Endothelial cell of umbilical vein (primary cell): Measurements from ENCODE around the gene FBL. TPM values are rescaled to one million over a fixed set of nuclear protein-coding genes. Genes with fewer than 3 reads are reported as not detected.
"Not testable (repeated sequence)": the region's sequence is repeated elsewhere in the genome, so short reads cannot be mapped to it uniquely, and the experiment has no call there.

ENCODE experiments used
- BruUV-seq: library from RNA; stranded (reverse); fragments of 400-500 nt; replicated peaks from 2 replicates; lab custom pipeline; 2021; lab: Mats Ljungman, UMichigan
- CTCF ChIA-PET: fragments of 300-600, 350-600 bp; sonication (Branson Sonifier 250); formaldehyde crosslinking; loops from one replicate; lab custom pipeline; 2021; ENCODE audit warnings: antibody characterized with exemption, inconsistent platforms; lab: Charles Lee
- POLR2A ChIA-PET: fragments of 300-600, 350-600 bp; sonication (Branson Sonifier 250); formaldehyde crosslinking; loops from one replicate; lab custom pipeline; 2021; ENCODE audit warnings: antibody characterized with exemption, inconsistent platforms; lab: Charles Lee
- DNase-seq: peaks from one replicate; pipeline ENCODE4 v3.0.0-alpha.2; 2011; ENCODE audit warnings: low read depth, low spot score
- FAIRE-seq: peaks from 2 replicates; lab custom pipeline; 2011; peaks lifted over from hg19 to GRCh38; lab: Jason Lieb, UNC
- H2AFZ ChIP-seq: 2 replicates; pipeline ENCODE4 v1.6.0; 2012; ENCODE audit warnings: low read depth, low read length, control low read depth, inconsistent platforms
- H3K27ac ChIP-seq: 2 replicates; pipeline ENCODE4 v1.5.1; 2011; ENCODE audit warnings: low read depth, mild to moderate bottlenecking, control low read depth, low read length, moderate library complexity; ENCODE audit not compliant: insufficient read depth
- H3K27me3 ChIP-seq, 2 experiments: 2 replicates each; pipeline versions ENCODE4 v1.6.0 to v1.6.1; 2011; ENCODE audit warnings: low read length in 2 of 2, mixed read lengths in 1 of 2; ENCODE audit not compliant: control insufficient read depth in 2 of 2, insufficient read depth in 2 of 2
- H3K36me3 ChIP-seq, 2 experiments: 2 replicates in 1 of 2; 3 replicates in 1 of 2; pipeline ENCODE4 v1.5.1; 2011; ENCODE audit warnings: low read length in 2 of 2, mild to moderate bottlenecking in 1 of 2, moderate library complexity in 1 of 2; ENCODE audit not compliant: control insufficient read depth in 2 of 2, insufficient read depth in 2 of 2; ENCODE audit errors: extremely low read depth in 1 of 2
- H3K4me1 ChIP-seq: 3 replicates; pipeline ENCODE4 v1.5.1; 2011; ENCODE audit warnings: mild to moderate bottlenecking, low read length; ENCODE audit not compliant: control insufficient read depth, insufficient read depth; ENCODE audit errors: extremely low read depth
- H3K4me2 ChIP-seq: 2 replicates; pipeline ENCODE4 v1.6.1; 2011; ENCODE audit warnings: low read length, control low read depth, mixed read lengths; ENCODE audit not compliant: insufficient read depth
- H3K4me3 ChIP-seq, 3 experiments: fragments of 200-600 bp in 1 of 3; sonication (generic), shearing (Covaris generic) in 1 of 3; replicated peaks in 1 of 3; 2 replicates each; pipeline ENCODE4 v1.5.1; 2011 to 2016; ENCODE audit warnings: control low read depth in 3 of 3, low read length in 3 of 3, mild to moderate bottlenecking in 2 of 3, inconsistent platforms in 1 of 3, low read depth in 1 of 3, moderate library complexity in 1 of 3; ENCODE audit not compliant: insufficient read depth in 1 of 3
- H3K79me2 ChIP-seq: 2 replicates; pipeline ENCODE4 v1.6.0; 2012; ENCODE audit warnings: low read length, inconsistent platforms; ENCODE audit not compliant: control insufficient read depth, insufficient read depth
- H3K9ac ChIP-seq: replicated peaks from 2 replicates; pipeline ENCODE3; 2011; ENCODE audit warnings: low read length, control low read depth; ENCODE audit not compliant: insufficient read depth; ENCODE audit errors: extremely low read depth
- H3K9me1 ChIP-seq: replicated peaks from 3 replicates; pipeline ENCODE4 v1.6.0; 2011; ENCODE audit warnings: mild to moderate bottlenecking, low read length; ENCODE audit not compliant: control insufficient read depth, insufficient read depth; ENCODE audit errors: extremely low read depth
- H3K9me3 ChIP-seq: replicated peaks from 2 replicates; pipeline ENCODE4 v1.5.1; 2012; ENCODE audit warnings: low read length, inconsistent platforms; ENCODE audit not compliant: control insufficient read depth, insufficient read depth
- H4K20me1 ChIP-seq: replicated peaks from 2 replicates; pipeline ENCODE3; 2011; ENCODE audit warnings: mild to moderate bottlenecking, low read length; ENCODE audit not compliant: control insufficient read depth, insufficient read depth; ENCODE audit errors: extremely low read depth
- EZH2 ChIP-seq: IDR thresholded peaks from 2 replicates; pipeline ENCODE4 v1.6.1; 2012; ENCODE audit warnings: borderline replicate concordance, low read depth, mild to moderate bottlenecking, moderate library complexity, low read length, inconsistent platforms; ENCODE audit not compliant: severe bottlenecking
- FOS ChIP-seq: IDR thresholded peaks from 2 replicates; pipeline ENCODE4 v1.6.1; 2011; ENCODE audit warnings: mild to moderate bottlenecking, low read length, moderate library complexity, borderline replicate concordance; ENCODE audit not compliant: insufficient read depth
- JUN ChIP-seq: IDR thresholded peaks from 2 replicates; pipeline ENCODE4 v1.6.1; 2011; ENCODE audit warnings: borderline replicate concordance, low read depth; ENCODE audit not compliant: insufficient read length, insufficient read depth
- MYC ChIP-seq: IDR thresholded peaks from one replicate; pipeline ENCODE4 v1.6.1; 2011; ENCODE audit warnings: mild to moderate bottlenecking, low read depth, low read length
- POLR2A ChIP-seq: IDR thresholded peaks from 2 replicates; pipeline ENCODE4 v1.6.1; 2012; ENCODE audit warnings: low read depth, mild to moderate bottlenecking, control low read depth, low read length
- POLR2AphosphoS5 ChIP-seq: IDR thresholded peaks from 2 replicates; pipeline ENCODE4 v1.6.1; 2012; ENCODE audit warnings: low read depth, mild to moderate bottlenecking, control low read depth, low read length, moderate library complexity; ENCODE audit not compliant: insufficient read depth
- dilution Hi-C: fragments of 300-500 bp; cut with MboI; formaldehyde crosslinking; loops from one replicate; pipeline ENCODE4 v1.15.0; 2019; ENCODE audit warnings: low sequenced_read_pairs; ENCODE audit not compliant: extremely low pct_ligation_motif_present
- intact Hi-C: fragments of 100-400 bp; cut with micrococcal nuclease; formaldehyde crosslinking; loops from one replicate; pipeline ENCODE4 v1.10.0; 2022
- polyA plus RNA-seq, 4 experiments: library from polyadenylated mRNA; depleted of rRNA in 3 of 4; stranded (reverse) in 3 of 4; unstranded in 1 of 4; fragments of >200 nt; gene quantifications; 2 replicates each; pipeline versions ENCODE4 v1.2.1 to v1.2.3, GENCODE V29; 2011 to 2012; ENCODE audit warnings: missing spikeins in 1 of 4
- total RNA-seq: library from RNA; stranded (reverse); gene quantifications from 2 replicates; pipeline ENCODE4 v1.2.3, GENCODE V29; 2021
- TF ChIP-seq, protein P1 (sequence below): IDR thresholded peaks from 2 replicates; pipeline ENCODE4 v1.6.1; 2011; ENCODE audit not compliant: insufficient read depth, insufficient read length
- TF ChIP-seq, protein P2 (sequence below), 2 donors: IDR thresholded peaks; 1 replicate in 1 of 2; 2 replicates in 1 of 2; pipeline ENCODE4 v1.5.1; 2011; ENCODE audit warnings: low read length in 2 of 2, mild to moderate bottlenecking in 2 of 2, moderate library complexity in 2 of 2, control low read depth in 1 of 2, inconsistent platforms in 1 of 2, low read depth in 1 of 2; ENCODE audit not compliant: insufficient read depth in 1 of 2; ENCODE audit errors: extremely low read depth in 1 of 2

The FBL gene
- total and polyA plus RNA-seq, 2 donors (not counting 3 experiments of a cell fraction or from before 2014, with no cell fraction given) = 271 to 473 TPM

DNA sequence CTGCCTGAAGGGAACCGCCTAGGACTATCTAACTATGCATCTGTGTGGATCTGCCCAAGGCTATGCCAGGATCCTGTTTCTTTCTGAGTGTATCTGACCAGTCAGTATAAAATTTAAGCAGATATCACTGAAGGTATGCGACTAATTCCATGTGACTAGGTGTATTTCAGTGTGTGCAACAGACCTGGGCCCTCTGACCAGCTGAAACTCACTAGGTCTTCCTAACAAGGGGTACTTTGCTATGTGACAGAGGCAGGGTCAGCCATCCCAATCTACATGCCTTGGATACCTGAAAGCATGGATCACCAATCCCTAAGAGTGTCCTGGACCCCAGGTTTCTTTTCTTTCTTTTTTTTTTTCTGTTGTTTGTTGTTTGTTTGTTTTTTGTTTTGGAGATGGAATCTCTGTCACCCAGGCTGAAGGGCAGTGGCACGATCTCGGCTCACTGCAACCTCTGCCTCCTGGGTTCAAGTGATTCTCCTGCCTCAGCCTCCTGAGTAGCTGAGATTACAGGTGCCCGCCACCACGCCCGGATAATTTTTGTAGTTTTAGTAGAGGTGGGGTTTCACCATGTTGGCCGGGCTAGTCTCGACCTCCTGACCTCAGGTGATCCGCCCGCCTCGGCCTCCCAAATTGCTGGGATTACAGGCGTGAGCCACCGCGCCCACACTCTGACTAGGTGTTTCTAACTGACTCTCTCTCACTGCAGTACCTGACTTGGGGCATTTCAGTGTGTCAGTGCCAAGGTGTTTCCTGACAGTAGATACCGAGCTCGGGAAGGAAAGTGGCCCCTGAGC, 44.8 kb upstream of the FBL start:
- peaks cover 0 to 4% of the 10 kb centered on the region in 2 experiments for H3K27me3 ChIP-seq
- no peaks in the 10 kb centered on the region for H3K9me1 ChIP-seq
- TF ChIP-seq FOS = no peak
- TF ChIP-seq POLR2A = no peak
- TF ChIP-seq, protein P1, sequence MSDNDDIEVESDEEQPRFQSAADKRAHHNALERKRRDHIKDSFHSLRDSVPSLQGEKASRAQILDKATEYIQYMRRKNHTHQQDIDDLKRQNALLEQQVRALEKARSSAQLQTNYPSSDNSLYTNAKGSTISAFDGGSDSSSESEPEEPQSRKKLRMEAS = no peak
- TF ChIP-seq, protein P2, sequence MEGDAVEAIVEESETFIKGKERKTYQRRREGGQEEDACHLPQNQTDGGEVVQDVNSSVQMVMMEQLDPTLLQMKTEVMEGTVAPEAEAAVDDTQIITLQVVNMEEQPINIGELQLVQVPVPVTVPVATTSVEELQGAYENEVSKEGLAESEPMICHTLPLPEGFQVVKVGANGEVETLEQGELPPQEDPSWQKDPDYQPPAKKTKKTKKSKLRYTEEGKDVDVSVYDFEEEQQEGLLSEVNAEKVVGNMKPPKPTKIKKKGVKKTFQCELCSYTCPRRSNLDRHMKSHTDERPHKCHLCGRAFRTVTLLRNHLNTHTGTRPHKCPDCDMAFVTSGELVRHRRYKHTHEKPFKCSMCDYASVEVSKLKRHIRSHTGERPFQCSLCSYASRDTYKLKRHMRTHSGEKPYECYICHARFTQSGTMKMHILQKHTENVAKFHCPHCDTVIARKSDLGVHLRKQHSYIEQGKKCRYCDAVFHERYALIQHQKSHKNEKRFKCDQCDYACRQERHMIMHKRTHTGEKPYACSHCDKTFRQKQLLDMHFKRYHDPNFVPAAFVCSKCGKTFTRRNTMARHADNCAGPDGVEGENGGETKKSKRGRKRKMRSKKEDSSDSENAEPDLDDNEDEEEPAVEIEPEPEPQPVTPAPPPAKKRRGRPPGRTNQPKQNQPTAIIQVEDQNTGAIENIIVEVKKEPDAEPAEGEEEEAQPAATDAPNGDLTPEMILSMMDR (IDR thresholded peaks at IDR 0.05; ENCODE audit: extremely low read depth in 1 of 2, insufficient read depth in 1 of 2, low read depth in 1 of 2, low read length in 2 of 2) = no peak
- TF ChIP-seq JUN = no peak
- TF ChIP-seq EZH2 = no peak
- TF ChIP-seq MYC = no peak
- no peak for TF ChIP-seq POLR2AphosphoS5
- ChIA-PET CTCF (interaction anchor here (0.7 kb wide), 1 partner anchor 29 kb away, joined by 3 read pairs; no protein-coding TSS in a partner anchor), POLR2A (no interaction called here)
- H3K79me2 ChIP-seq = no peaks in the 10 kb centered on the region
- no peaks in the 10 kb centered on the region for H3K36me3 ChIP-seq
- H3K4me3 ChIP-seq = no peak overlapping the region
- no peaks in the 10 kb centered on the region for H3K4me1 ChIP-seq
- FAIRE-seq (peak; percentile 56), DNase-seq (no peak)
- H3K27ac ChIP-seq = no peak overlapping the region
- H3K9me3 ChIP-seq = no peaks in the 10 kb centered on the region
- no TSS peak for BruUV-seq
- H3K4me2 ChIP-seq = no peak overlapping the region
- intact Hi-C loops = no loop called here
- no peaks in the 10 kb centered on the region for H4K20me1 ChIP-seq
- H2AFZ ChIP-seq = no peak overlapping the region
- H3K9ac ChIP-seq = no peak overlapping the region
- dilution Hi-C loops = no loop called here

DNA sequence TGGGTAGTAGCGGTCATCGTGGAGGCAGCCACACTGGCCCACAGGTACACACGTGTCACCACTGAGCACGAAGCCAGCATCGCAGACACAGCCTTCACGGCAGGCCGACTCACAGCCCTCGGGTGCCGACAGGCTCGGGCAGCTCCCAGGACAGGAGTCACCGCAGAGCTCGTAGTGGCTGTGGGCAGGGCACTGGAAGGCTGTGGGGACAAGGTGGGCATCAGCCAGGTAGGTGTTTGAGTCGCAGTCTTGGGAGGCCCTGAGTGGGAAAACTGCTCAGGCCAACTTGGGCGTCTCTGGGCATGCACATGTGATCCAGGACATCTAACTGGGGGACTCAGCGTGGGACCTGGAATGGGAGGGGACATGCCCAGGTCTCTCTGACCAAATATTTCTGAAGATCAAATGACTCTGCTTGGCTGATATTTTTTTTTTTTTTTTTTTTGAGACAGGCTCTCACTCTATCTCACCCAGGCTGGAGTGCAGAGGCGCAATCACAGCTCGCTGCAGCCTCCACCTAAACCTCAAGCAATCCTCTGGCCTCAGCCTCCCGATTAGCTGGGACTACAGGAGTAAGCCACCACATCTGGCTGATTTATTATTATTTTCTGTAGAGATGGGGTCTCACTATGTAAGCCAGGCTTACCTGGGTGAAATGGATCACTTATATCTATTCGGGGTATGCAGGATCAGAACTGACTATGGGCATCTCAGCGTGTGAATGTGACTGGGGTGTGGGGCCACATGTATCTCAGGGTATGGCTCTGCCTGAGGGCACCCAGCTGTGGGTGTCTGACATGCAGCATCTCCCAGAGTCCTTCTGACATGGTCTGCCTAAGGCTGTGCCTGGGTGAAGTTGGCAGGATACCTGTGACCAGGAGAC, 43.9 kb upstream of the FBL start:
- H4K20me1 ChIP-seq, H3K4me3 ChIP-seq, intact Hi-C loops, H3K27me3 ChIP-seq, DNase-seq, H3K9ac ChIP-seq, H3K36me3 ChIP-seq, H3K79me2 ChIP-seq, BruUV-seq, dilution Hi-C loops, H2AFZ ChIP-seq, H3K9me3 ChIP-seq, H3K4me2 ChIP-seq, H3K4me1 ChIP-seq, H3K9me1 ChIP-seq, H3K27ac ChIP-seq, POLR2A ChIA-PET: not testable (repeated sequence)
- peak; percentile 46 for FAIRE-seq
- CTCF ChIA-PET = interaction anchor here (0.7 kb wide), 1 partner anchor 29 kb away, joined by 3 read pairs; no protein-coding TSS in a partner anchor
